Gastroesophageal sphincter (tissue), 3 donors: ENCODE results near the gene TLE7.

Experiments
- EP300 ChIP-seq: sonication (generic); formaldehyde crosslinking; IDR thresholded peaks from one replicate; pipeline ENCODE4 v1.6.1; 2017; ENCODE audit warnings: antibody characterized with exemption, mild to moderate bottlenecking
- POLR2A ChIP-seq, 2 donors: fragments of 450-650 bp; IDR thresholded peaks; one replicate each; pipeline ENCODE4 v1.6.1; 2017; ENCODE audit warnings: antibody characterized with exemption in 2 of 2, mild to moderate bottlenecking in 2 of 2, moderate library complexity in 1 of 2
- POLR2AphosphoS5 ChIP-seq: sonication (generic); formaldehyde crosslinking; IDR thresholded peaks from one replicate; pipeline ENCODE4 v1.6.1; 2017; ENCODE audit warnings: antibody characterized with exemption
- TF ChIP-seq, protein P1 (sequence below), 4 experiments: fragments of 200-600 bp in 2 of 4; fragments of 450-650 bp in 2 of 4; sonication (generic) in 1 of 4; IDR thresholded peaks; one replicate each; pipeline ENCODE4 v1.5.1; 2017 to 2019; ENCODE audit warnings: antibody characterized with exemption in 4 of 4, mild to moderate bottlenecking in 2 of 4, moderate library complexity in 2 of 4

DNA sequence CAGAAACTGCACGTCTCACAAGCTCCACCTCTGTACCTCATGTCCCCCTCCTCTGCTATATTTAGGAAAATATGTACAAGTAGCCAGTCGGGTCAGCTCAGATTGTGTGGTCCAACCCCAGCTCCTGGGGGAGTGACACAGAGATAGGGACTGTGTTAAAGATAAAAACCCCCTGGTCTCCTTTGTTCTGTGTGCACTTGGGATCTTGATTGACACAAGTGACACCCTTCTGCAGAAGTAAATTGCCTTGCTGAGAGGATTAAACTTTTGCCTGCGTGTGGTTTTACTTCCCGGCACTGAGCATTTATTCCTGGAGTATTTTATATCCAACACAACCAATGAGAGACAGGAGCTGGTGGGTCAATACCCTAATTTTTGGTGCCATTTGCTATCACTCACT is 37.5 kb downstream of the TLE7 start:
- TF ChIP-seq POLR2A (IDR thresholded peaks at IDR 0.05) (no peak), POLR2AphosphoS5 (no peak), EP300 (no peak)
- TF ChIP-seq, protein P1, sequence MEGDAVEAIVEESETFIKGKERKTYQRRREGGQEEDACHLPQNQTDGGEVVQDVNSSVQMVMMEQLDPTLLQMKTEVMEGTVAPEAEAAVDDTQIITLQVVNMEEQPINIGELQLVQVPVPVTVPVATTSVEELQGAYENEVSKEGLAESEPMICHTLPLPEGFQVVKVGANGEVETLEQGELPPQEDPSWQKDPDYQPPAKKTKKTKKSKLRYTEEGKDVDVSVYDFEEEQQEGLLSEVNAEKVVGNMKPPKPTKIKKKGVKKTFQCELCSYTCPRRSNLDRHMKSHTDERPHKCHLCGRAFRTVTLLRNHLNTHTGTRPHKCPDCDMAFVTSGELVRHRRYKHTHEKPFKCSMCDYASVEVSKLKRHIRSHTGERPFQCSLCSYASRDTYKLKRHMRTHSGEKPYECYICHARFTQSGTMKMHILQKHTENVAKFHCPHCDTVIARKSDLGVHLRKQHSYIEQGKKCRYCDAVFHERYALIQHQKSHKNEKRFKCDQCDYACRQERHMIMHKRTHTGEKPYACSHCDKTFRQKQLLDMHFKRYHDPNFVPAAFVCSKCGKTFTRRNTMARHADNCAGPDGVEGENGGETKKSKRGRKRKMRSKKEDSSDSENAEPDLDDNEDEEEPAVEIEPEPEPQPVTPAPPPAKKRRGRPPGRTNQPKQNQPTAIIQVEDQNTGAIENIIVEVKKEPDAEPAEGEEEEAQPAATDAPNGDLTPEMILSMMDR (IDR thresholded peaks at IDR 0.05): no peak
